Measurements from ENCODE around the gene PPP2R2C. TPM values are rescaled to one million over a fixed set of nuclear protein-coding genes. Genes with fewer than 3 reads are reported as not detected.

Gene PPP2R2C
- total RNA-seq, 1 experiment from 2014 or later: not detected

DNA sequence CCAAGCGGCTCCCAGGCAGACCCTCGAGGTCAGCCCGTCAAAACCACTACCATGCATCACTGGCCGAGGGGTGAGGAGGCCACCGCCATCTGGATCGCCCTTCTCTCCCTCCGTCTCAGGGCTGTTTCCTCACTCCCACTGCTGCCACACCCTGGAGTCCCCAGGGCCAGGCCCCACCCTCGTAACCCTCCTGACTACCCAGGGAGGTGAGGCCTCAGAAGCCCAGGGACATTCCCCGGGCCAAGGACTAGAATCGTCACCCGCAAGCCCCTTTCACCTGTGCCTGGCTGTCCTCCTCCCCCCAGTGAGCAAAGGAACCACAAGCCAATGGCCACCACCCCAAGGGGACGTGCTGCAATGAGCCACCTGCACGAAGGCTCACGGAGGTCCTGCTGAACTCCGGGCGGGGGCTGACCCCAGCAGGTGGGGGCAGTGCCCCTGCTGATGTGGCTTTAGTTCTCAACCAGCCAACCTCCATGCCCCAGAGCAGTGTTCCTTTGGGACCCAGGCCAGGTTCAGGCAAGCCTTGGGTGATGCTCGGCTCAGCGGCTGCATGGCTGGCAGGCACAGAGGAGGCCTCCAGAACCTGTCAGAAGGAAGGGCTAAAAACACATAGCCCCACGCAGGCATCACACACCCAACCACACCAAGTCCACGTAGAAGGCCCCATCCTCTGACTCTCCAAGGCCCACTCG lies 23.8 kb downstream of the PPP2R2C start:
- Histone ChIP-seq H3K27ac (ENCODE audit: low read depth, low read length, poor library complexity, severe bottlenecking) (no peak overlapping the region), H3K4me3 (ENCODE audit: low read depth, low read length, poor library complexity, severe bottlenecking) (no peak overlapping the region), H3K4me1 (ENCODE audit: insufficient read depth, low read length, poor library complexity, severe bottlenecking) (no peaks in the 10 kb centered on the region), H3K9me3 (ENCODE audit: low read depth, low read length, poor library complexity, severe bottlenecking) (no peaks in the 10 kb centered on the region), H3K27me3 (replicated peaks; ENCODE audit: insufficient read depth, low read depth, low read length, poor library complexity) (peaks cover 96% of the 10 kb centered on the region), H3K36me3 (ENCODE audit: insufficient read depth, low read length, poor library complexity, severe bottlenecking) (no peaks in the 10 kb centered on the region)
- ChIA-PET CTCF (no interaction called here), POLR2A (ENCODE audit: low non-redundant PET) (no interaction called here)
- TF ChIP-seq, protein P1, sequence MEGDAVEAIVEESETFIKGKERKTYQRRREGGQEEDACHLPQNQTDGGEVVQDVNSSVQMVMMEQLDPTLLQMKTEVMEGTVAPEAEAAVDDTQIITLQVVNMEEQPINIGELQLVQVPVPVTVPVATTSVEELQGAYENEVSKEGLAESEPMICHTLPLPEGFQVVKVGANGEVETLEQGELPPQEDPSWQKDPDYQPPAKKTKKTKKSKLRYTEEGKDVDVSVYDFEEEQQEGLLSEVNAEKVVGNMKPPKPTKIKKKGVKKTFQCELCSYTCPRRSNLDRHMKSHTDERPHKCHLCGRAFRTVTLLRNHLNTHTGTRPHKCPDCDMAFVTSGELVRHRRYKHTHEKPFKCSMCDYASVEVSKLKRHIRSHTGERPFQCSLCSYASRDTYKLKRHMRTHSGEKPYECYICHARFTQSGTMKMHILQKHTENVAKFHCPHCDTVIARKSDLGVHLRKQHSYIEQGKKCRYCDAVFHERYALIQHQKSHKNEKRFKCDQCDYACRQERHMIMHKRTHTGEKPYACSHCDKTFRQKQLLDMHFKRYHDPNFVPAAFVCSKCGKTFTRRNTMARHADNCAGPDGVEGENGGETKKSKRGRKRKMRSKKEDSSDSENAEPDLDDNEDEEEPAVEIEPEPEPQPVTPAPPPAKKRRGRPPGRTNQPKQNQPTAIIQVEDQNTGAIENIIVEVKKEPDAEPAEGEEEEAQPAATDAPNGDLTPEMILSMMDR (conservative IDR thresholded peaks at IDR 0.05; ENCODE audit: low read depth, low read length): no peak
- no peak for TF ChIP-seq EZH2 (IDR thresholded peaks at IDR 0.05; ENCODE audit: borderline replicate concordance, low read depth, low read length, poor library complexity, severe bottlenecking)
- intact Hi-C loops (cut with micrococcal nuclease; ENCODE audit: unreplicated experiment): no loop called here
- BruUV-seq (replicated peaks): no TSS peak
- DNase-seq (ENCODE audit: low spot score): no peak

DNA sequence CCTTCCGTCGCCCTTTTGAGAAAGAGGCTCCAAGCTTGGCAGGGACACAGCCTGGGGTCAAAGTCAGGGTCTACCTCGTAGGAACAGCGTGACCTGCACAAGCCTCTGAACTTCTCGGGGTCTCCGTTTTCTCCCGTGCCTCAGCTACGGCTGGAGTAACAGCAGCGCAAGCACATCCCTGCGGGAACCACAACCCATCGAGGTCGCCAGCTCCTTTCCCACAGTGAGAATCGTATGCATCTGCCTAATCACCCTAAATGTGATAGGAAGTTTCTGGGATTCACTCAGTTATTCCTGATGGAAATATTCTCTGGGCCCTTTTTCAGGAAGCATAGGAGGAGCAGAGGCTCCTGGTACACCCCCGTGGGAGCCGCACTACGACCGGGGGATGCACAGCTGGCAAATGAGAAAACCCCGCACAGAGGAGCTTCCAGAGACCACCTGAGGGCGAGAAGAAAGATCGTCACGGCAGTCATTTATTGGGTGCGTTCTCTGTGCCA lies 24.7 kb downstream of the PPP2R2C start:
- H3K36me3 ChIP-seq (ENCODE audit: insufficient read depth, low read length, poor library complexity, severe bottlenecking): no peaks in the 10 kb centered on the region
- DNase-seq (ENCODE audit: low spot score): no peak
- no TSS peak for BruUV-seq (replicated peaks)
- H3K9me3 ChIP-seq (ENCODE audit: low read depth, low read length, poor library complexity, severe bottlenecking): no peaks in the 10 kb centered on the region
- POLR2A ChIA-PET (ENCODE audit: low non-redundant PET): no interaction called here
- no peak overlapping the region for H3K4me3 ChIP-seq (ENCODE audit: low read depth, low read length, poor library complexity, severe bottlenecking)
- H3K27me3 ChIP-seq (replicated peaks; ENCODE audit: insufficient read depth, low read depth, low read length, poor library complexity): peaks cover 96% of the 10 kb centered on the region
- intact Hi-C loops (cut with micrococcal nuclease; ENCODE audit: unreplicated experiment): no loop called here
- no peak for TF ChIP-seq EZH2 (IDR thresholded peaks at IDR 0.05; ENCODE audit: borderline replicate concordance, low read depth, low read length, poor library complexity, severe bottlenecking)
- TF ChIP-seq, protein P1 (conservative IDR thresholded peaks at IDR 0.05; ENCODE audit: low read depth, low read length): no peak
- CTCF ChIA-PET: no interaction called here
- H3K4me1 ChIP-seq (ENCODE audit: insufficient read depth, low read length, poor library complexity, severe bottlenecking): no peaks in the 10 kb centered on the region
- H3K27ac ChIP-seq (ENCODE audit: low read depth, low read length, poor library complexity, severe bottlenecking): no peak overlapping the region

DNA sequence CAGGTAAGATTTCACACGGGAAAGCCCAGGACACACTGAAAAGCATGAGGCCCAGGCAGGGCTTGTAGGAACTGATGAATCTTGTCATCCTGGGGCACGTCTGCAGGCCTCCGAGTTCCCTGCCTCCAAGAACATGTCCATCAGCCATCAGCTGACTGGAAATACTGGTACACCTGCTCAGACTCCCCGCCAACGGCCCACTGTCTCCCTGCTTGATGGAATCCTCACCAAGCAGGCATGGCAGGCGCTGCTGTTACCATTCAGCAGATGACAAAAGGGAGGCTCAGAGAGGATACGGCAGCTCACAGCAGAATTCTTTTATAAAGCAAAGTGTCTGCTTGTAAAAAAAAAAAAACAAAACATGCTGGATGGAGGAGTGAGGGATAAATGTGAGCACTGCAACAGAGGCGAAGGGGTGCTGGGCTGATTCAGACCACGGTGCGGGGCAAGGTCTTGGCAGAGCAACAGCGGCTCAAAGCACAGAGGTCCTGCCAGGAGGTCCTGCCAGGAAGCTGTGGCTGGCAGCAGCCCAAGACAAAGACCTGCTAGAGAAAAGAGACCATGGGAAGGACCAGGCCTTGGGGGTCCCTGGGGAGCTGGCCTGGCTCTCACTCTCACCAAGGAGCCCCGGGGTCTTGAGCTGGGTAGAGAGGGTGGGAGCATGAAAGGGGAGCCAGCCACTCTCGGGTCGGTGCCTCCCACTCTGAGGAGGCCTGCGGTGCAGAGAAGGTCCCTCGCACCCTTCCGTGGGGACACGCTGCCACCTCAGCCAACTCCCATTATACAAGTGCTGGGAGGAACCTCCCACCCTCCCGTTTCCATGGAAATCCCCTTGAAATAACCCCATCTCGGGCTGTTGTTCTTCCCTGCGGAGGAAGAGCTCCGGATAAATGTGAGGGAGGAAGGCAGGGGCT lies 25.6 kb downstream of the PPP2R2C start:
- CTCF ChIA-PET: no interaction called here
- DNase-seq (ENCODE audit: low spot score): no peak
- POLR2A ChIA-PET (ENCODE audit: low non-redundant PET): no interaction called here

More for the DNA sequence above, 25.6 kb downstream of the PPP2R2C start:
- H3K9me3 ChIP-seq (ENCODE audit: low read depth, low read length, poor library complexity, severe bottlenecking): no peaks in the 10 kb centered on the region
- no TSS peak for BruUV-seq (replicated peaks)
- H3K36me3 ChIP-seq (ENCODE audit: insufficient read depth, low read length, poor library complexity, severe bottlenecking): no peaks in the 10 kb centered on the region
- no peak overlapping the region for H3K4me3 ChIP-seq (ENCODE audit: low read depth, low read length, poor library complexity, severe bottlenecking)
- intact Hi-C loops (cut with micrococcal nuclease; ENCODE audit: unreplicated experiment): no loop called here
- no peak overlapping the region for H3K27ac ChIP-seq (ENCODE audit: low read depth, low read length, poor library complexity, severe bottlenecking)
- TF ChIP-seq, protein P1 (conservative IDR thresholded peaks at IDR 0.05; ENCODE audit: low read depth, low read length): no peak
- TF ChIP-seq EZH2 (IDR thresholded peaks at IDR 0.05; ENCODE audit: borderline replicate concordance, low read depth, low read length, poor library complexity, severe bottlenecking): no peak
- no peaks in the 10 kb centered on the region for H3K4me1 ChIP-seq (ENCODE audit: insufficient read depth, low read length, poor library complexity, severe bottlenecking)
- H3K27me3 ChIP-seq (replicated peaks; ENCODE audit: insufficient read depth, low read depth, low read length, poor library complexity): peaks cover 87% of the 10 kb centered on the region
